Right lobe of liver (tissue), 4 donors: ENCODE measurements around the gene ARHGEF19.

ENCODE experiments used
- POLR2A ChIP-seq: fragments of 450-650 bp; IDR thresholded peaks from one replicate; pipeline ENCODE4 v1.6.1; 2017; ENCODE audit warnings: antibody characterized with exemption, mild to moderate bottlenecking
- TF ChIP-seq, protein P1 (sequence below), 4 donors: fragments of 200-600 bp in 3 of 4; fragments of 450-650 bp in 1 of 4; IDR thresholded peaks; one replicate each; pipeline versions ENCODE4 v1.5.1 to v1.8.0; 2016 to 2022; ENCODE audit warnings: antibody characterized with exemption in 4 of 4, mild to moderate bottlenecking in 2 of 4
- donor health status: DM: no; HTN: no; CAD: no.
- donor health status: DM: no; HTN: no; CAD: no.
- donor health status: DM: no; HTN: yes; CAD: no.

DNA sequence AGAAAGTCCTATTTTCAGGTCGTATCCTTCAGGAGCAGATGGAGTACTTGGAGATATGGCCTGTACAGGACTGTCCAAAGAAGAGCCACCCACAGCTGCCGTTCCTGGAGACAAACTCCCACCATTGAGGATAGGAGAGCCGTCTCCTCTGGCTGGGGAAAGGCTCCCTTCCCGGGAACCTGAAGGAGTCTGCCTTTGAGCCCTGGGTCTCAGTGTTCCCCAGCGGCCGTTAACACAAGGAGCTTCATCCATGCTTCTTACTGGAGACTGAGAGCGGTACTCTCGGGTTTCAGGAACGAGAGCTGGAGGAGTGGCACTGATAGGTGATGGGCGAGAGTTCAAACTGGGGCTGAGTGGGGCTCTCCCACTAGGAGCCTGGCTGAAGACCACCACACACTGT is 38.9 kb upstream of the ARHGEF19 start:
- TF ChIP-seq, protein P1, sequence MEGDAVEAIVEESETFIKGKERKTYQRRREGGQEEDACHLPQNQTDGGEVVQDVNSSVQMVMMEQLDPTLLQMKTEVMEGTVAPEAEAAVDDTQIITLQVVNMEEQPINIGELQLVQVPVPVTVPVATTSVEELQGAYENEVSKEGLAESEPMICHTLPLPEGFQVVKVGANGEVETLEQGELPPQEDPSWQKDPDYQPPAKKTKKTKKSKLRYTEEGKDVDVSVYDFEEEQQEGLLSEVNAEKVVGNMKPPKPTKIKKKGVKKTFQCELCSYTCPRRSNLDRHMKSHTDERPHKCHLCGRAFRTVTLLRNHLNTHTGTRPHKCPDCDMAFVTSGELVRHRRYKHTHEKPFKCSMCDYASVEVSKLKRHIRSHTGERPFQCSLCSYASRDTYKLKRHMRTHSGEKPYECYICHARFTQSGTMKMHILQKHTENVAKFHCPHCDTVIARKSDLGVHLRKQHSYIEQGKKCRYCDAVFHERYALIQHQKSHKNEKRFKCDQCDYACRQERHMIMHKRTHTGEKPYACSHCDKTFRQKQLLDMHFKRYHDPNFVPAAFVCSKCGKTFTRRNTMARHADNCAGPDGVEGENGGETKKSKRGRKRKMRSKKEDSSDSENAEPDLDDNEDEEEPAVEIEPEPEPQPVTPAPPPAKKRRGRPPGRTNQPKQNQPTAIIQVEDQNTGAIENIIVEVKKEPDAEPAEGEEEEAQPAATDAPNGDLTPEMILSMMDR (IDR thresholded peaks at IDR 0.05): no peak
- TF ChIP-seq POLR2A: no peak
